WTC11 (cell line): ENCODE measurements around the gene ABLIM2.

Source experiments
- ATF1 ChIP-seq: sonication (generic); formaldehyde crosslinking; IDR thresholded peaks from 2 replicates; pipeline ENCODE4 v1.8.1; 2023; ENCODE audit warnings: mild to moderate bottlenecking, moderate library complexity, missing genetic modification reagents
- ATF3 ChIP-seq: sonication (generic); formaldehyde crosslinking; conservative IDR thresholded peaks from 2 replicates; pipeline ENCODE4 v1.8.1; 2022; ENCODE audit warnings: mild to moderate bottlenecking, missing genetic modification reagents
- CTCF ChIP-seq: fragments of 200-600 bp; IDR thresholded peaks from 2 replicates; pipeline ENCODE4 v1.8.0; 2022; ENCODE audit warnings: antibody characterized with exemption
- FOXJ3 ChIP-seq: sonication (generic); formaldehyde crosslinking; IDR thresholded peaks from 2 replicates; pipeline ENCODE4 v1.9.0; 2021; ENCODE audit warnings: missing genetic modification reagents, mild to moderate bottlenecking, borderline replicate concordance
- FOXK1 ChIP-seq: sonication (generic); formaldehyde crosslinking; IDR thresholded peaks from 2 replicates; pipeline ENCODE4 v1.8.0; 2022; ENCODE audit warnings: mild to moderate bottlenecking, moderate library complexity, missing genetic modification reagents
- JUN ChIP-seq: sonication (generic); formaldehyde crosslinking; IDR thresholded peaks from 2 replicates; pipeline ENCODE4 v1.8.0; 2023; ENCODE audit warnings: mild to moderate bottlenecking, missing genetic modification reagents
- KAT7 ChIP-seq: sonication (generic); formaldehyde crosslinking; IDR thresholded peaks from 2 replicates; pipeline ENCODE4 v1.8.1; 2023; ENCODE audit warnings: missing genetic modification reagents, mild to moderate bottlenecking, borderline replicate concordance
- NFE2L1 ChIP-seq: sonication (generic); formaldehyde crosslinking; IDR thresholded peaks from 2 replicates; pipeline ENCODE4 v1.8.1; 2023; ENCODE audit warnings: missing genetic modification reagents
- PRDM15 ChIP-seq: sonication (generic); formaldehyde crosslinking; IDR thresholded peaks from 2 replicates; pipeline ENCODE4 v1.8.0; 2022; ENCODE audit warnings: missing genetic modification reagents
- SOX15 ChIP-seq: fragments of 250-450 bp; sonication (Bioruptor Pico); IDR thresholded peaks from 2 replicates; pipeline ENCODE4 v1.9.0; 2021; ENCODE audit warnings: mild to moderate bottlenecking
- SP1 ChIP-seq: sonication (generic); formaldehyde crosslinking; conservative IDR thresholded peaks from 2 replicates; pipeline ENCODE4 v1.8.1; 2022; ENCODE audit warnings: missing genetic modification reagents
- USF2 ChIP-seq: sonication (generic); formaldehyde crosslinking; IDR thresholded peaks from 2 replicates; pipeline ENCODE4 v1.8.1; 2023; ENCODE audit warnings: mild to moderate bottlenecking, missing genetic modification reagents, moderate library complexity
- ZNF121 ChIP-seq: sonication (generic); formaldehyde crosslinking; IDR thresholded peaks from 2 replicates; pipeline ENCODE4 v1.8.0; 2023; ENCODE audit warnings: missing genetic modification reagents
- ZNF423 ChIP-seq: fragments of 250-450 bp; sonication (Bioruptor Pico); IDR thresholded peaks from 2 replicates; pipeline ENCODE4 v2.1.2; 2022; ENCODE audit warnings: mild to moderate bottlenecking, moderate library complexity

GRCh38 chr4:7980036-7980435, 178.6 kb downstream of the ABLIM2 start:
- TF ChIP-seq CTCF (no peak), ZNF423 (CRISPR knock-in tag) (no peak), PRDM15 (CRISPR knock-in tag) (no peak), USF2 (CRISPR knock-in tag) (no peak), JUN (no peak), ATF1 (CRISPR knock-in tag) (no peak), SOX15 (no peak), FOXJ3 (no peak), ZNF121 (CRISPR knock-in tag) (no peak), FOXK1 (no peak), NFE2L1 (CRISPR knock-in tag) (no peak), ATF3 (no peak), SP1 (CRISPR knock-in tag) (no peak), KAT7 (CRISPR knock-in tag) (no peak)
